WTC11 (cell line): ENCODE data around the gene RPIA. TPM values are rescaled to one million over a fixed set of nuclear protein-coding genes. Genes with fewer than 3 reads are reported as not detected.
"Not testable (repeated sequence)": the region's sequence is repeated elsewhere in the genome, so short reads cannot be mapped to it uniquely, and the experiment has no call there.

Experiments used
- ATAC-seq: fragments of 200-7000 bp; cut with Tn5 transposase; 2 replicates; pipeline ENCODE4 v1.10.0; 2021; ENCODE audit warnings: mild to moderate bottlenecking, moderate library complexity
- CTCF ChIA-PET: fragments of 300-600 bp; sonication (Branson Sonifier 250); formaldehyde crosslinking; loops from one replicate; lab custom pipeline; 2021; ENCODE audit warnings: antibody characterized with exemption; lab: Charles Lee
- POLR2A ChIA-PET: fragments of 350-600 bp; sonication (Branson Sonifier 250); formaldehyde crosslinking; loops from one replicate; lab custom pipeline; 2021; ENCODE audit warnings: antibody characterized with exemption; lab: Charles Lee
- DNase-seq: peaks from one replicate; pipeline ENCODE4 v3.0.0; 2021; ENCODE audit warnings: low spot score
- H3K27ac Mint-ChIP-seq: 2 replicates; pipeline ENCODE4 v1.8.0; 2021; ENCODE audit warnings: mixed read lengths
- H3K27me3 Mint-ChIP-seq: 2 replicates; pipeline ENCODE4 v1.8.0; 2021; ENCODE audit warnings: low read depth, mild to moderate bottlenecking, moderate library complexity, mixed read lengths
- H3K36me3 Mint-ChIP-seq: 2 replicates; pipeline ENCODE4 v1.8.0; 2021; ENCODE audit warnings: mixed read lengths
- H3K4me1 Mint-ChIP-seq: 2 replicates; pipeline ENCODE4 v1.8.0; 2022; ENCODE audit warnings: mixed read lengths
- H3K4me3 Mint-ChIP-seq: 2 replicates; pipeline ENCODE4 v1.8.0; 2021; ENCODE audit warnings: mild to moderate bottlenecking, moderate library complexity, mixed read lengths
- H3K9me3 Mint-ChIP-seq: 2 replicates; pipeline ENCODE4 v1.8.0; 2021; ENCODE audit warnings: mixed read lengths
- ATF2 ChIP-seq: sonication (generic); formaldehyde crosslinking; IDR thresholded peaks from 2 replicates; pipeline ENCODE4 v1.8.1; 2022; ENCODE audit warnings: low read depth, missing genetic modification reagents, borderline replicate concordance
- ETV6 ChIP-seq: sonication (generic); formaldehyde crosslinking; IDR thresholded peaks from 2 replicates; pipeline ENCODE4 v1.8.1; 2022; ENCODE audit warnings: mild to moderate bottlenecking, missing genetic modification reagents
- HMGA2 ChIP-seq: fragments of 250-450 bp; sonication (Bioruptor Pico); IDR thresholded peaks from 2 replicates; pipeline ENCODE4 v1.4.0; 2021; ENCODE audit warnings: mild to moderate bottlenecking, moderate library complexity
- IRF2 ChIP-seq: sonication (generic); formaldehyde crosslinking; IDR thresholded peaks from 2 replicates; pipeline ENCODE4 v1.8.0; 2022; ENCODE audit warnings: low read depth, missing genetic modification reagents, borderline replicate concordance
- MLX ChIP-seq: sonication (generic); formaldehyde crosslinking; IDR thresholded peaks from 2 replicates; pipeline ENCODE4 v1.8.1; 2023; ENCODE audit warnings: mild to moderate bottlenecking, missing genetic modification reagents, moderate library complexity
- NFATC4 ChIP-seq: fragments of 250-450 bp; sonication (Bioruptor Pico); IDR thresholded peaks from 2 replicates; pipeline ENCODE4 v1.9.0; 2021; ENCODE audit warnings: mild to moderate bottlenecking
- NR2C2 ChIP-seq: sonication (generic); formaldehyde crosslinking; IDR thresholded peaks from 2 replicates; pipeline ENCODE4 v1.8.0; 2022; ENCODE audit warnings: mild to moderate bottlenecking, missing genetic modification reagents
- OVOL2 ChIP-seq: fragments of 250-450 bp; sonication (Bioruptor Pico); IDR thresholded peaks from 2 replicates; pipeline ENCODE4 v1.9.0; 2021; ENCODE audit warnings: mild to moderate bottlenecking, borderline replicate concordance
- SMAD4 ChIP-seq: sonication (generic); formaldehyde crosslinking; IDR thresholded peaks from 2 replicates; pipeline ENCODE4 v1.8.0; 2022; ENCODE audit warnings: mild to moderate bottlenecking, missing genetic modification reagents
- SOX15 ChIP-seq: fragments of 250-450 bp; sonication (Bioruptor Pico); IDR thresholded peaks from 2 replicates; pipeline ENCODE4 v1.9.0; 2021; ENCODE audit warnings: mild to moderate bottlenecking
- SP1 ChIP-seq: sonication (generic); formaldehyde crosslinking; conservative IDR thresholded peaks from 2 replicates; pipeline ENCODE4 v1.8.1; 2022; ENCODE audit warnings: missing genetic modification reagents
- TEAD4 ChIP-seq: sonication (generic); formaldehyde crosslinking; IDR thresholded peaks from 2 replicates; pipeline ENCODE4 v1.8.0; 2022; ENCODE audit warnings: mild to moderate bottlenecking, missing genetic modification reagents
- TP53 ChIP-seq: sonication (generic); formaldehyde crosslinking; IDR thresholded peaks from 2 replicates; pipeline ENCODE4 v1.8.1; 2023; ENCODE audit warnings: mild to moderate bottlenecking, missing genetic modification reagents
- ZNF317 ChIP-seq: sonication (generic); formaldehyde crosslinking; IDR thresholded peaks from 2 replicates; pipeline ENCODE4 v1.8.1; 2023; ENCODE audit warnings: low read depth, mild to moderate bottlenecking, moderate library complexity, missing genetic modification reagents, borderline replicate concordance
- ZSCAN18 ChIP-seq: fragments of 250-450 bp; sonication (Bioruptor Pico); IDR thresholded peaks from 2 replicates; pipeline ENCODE4 v2.1.2; 2022; ENCODE audit warnings: mild to moderate bottlenecking, moderate library complexity
- total RNA-seq: library from RNA; stranded (reverse); gene quantifications from 3 replicates; pipeline ENCODE4 v1.2.3, GENCODE V29; 2021
- TF ChIP-seq, protein P1 (sequence below): sonication (generic); formaldehyde crosslinking; IDR thresholded peaks from 2 replicates; pipeline ENCODE4 v1.8.0; 2023; ENCODE audit warnings: missing genetic modification reagents, mild to moderate bottlenecking, borderline replicate concordance
- TF ChIP-seq, protein P2 (sequence below): fragments of 200-600 bp; IDR thresholded peaks from 2 replicates; pipeline ENCODE4 v1.8.0; 2022; ENCODE audit warnings: antibody characterized with exemption
- TF ChIP-seq, protein P3 (sequence below): fragments of 250-450 bp; sonication (Bioruptor Pico); IDR thresholded peaks from 2 replicates; pipeline ENCODE4 v1.9.0; 2021; ENCODE audit warnings: mild to moderate bottlenecking
- TF ChIP-seq, protein P4 (sequence below): sonication (generic); formaldehyde crosslinking; IDR thresholded peaks from 2 replicates; pipeline ENCODE4 v1.8.0; 2023; ENCODE audit warnings: missing genetic modification reagents
- TF ChIP-seq, protein P5 (sequence below): sonication (generic); formaldehyde crosslinking; IDR thresholded peaks from 2 replicates; pipeline ENCODE4 v1.8.1; 2023; ENCODE audit warnings: mild to moderate bottlenecking, moderate library complexity, missing genetic modification reagents

The RPIA gene
- total RNA-seq, 1 experiment from 2014 or later, result 23.4 TPM

DNA sequence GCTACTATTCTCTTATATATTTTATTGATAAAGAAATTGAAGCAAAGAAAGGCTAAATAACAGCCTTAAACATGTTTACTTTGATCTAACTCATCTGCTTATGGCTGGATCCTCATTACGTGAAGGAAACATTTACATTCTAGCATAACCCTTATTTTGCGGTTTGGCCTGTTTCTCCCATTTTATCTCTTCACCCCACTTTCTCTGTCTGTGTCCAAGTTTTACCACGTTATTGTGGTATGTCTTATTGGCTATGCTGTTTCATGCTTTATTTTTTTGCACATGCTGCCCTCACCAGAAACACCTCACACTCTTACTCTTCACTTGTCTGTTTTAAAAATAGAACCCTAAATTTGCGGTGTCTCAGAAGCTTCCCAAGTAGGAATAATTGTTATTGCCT is 78.5 kb downstream of the RPIA start:
- DNase-seq (no peak), ATAC-seq (no peak)
- no peak overlapping the region for H3K4me3 Mint-ChIP-seq
- H3K36me3 Mint-ChIP-seq, result peaks cover 8% of the 10 kb centered on the region
- POLR2A ChIA-PET, result no interaction called here
- H3K27ac Mint-ChIP-seq, result no peak overlapping the region
- peaks cover 30% of the 10 kb centered on the region for H3K27me3 Mint-ChIP-seq
- TF ChIP-seq IRF2 (CRISPR knock-in tag) (no peak), SOX15 (CRISPR knock-in tag) (no peak), SMAD4 (no peak), NFATC4 (CRISPR knock-in tag) (no peak), OVOL2 (no peak), ZNF317 (no peak), TEAD4 (CRISPR knock-in tag) (no peak), HMGA2 (CRISPR knock-in tag) (no peak), SP1 (no peak), MLX (CRISPR knock-in tag) (no peak), ATF2 (CRISPR knock-in tag) (no peak), NR2C2 (CRISPR knock-in tag) (no peak), ETV6 (no peak), TP53 (CRISPR knock-in tag) (no peak), ZSCAN18 (CRISPR knock-in tag) (no peak)
- TF ChIP-seq, protein P1, sequence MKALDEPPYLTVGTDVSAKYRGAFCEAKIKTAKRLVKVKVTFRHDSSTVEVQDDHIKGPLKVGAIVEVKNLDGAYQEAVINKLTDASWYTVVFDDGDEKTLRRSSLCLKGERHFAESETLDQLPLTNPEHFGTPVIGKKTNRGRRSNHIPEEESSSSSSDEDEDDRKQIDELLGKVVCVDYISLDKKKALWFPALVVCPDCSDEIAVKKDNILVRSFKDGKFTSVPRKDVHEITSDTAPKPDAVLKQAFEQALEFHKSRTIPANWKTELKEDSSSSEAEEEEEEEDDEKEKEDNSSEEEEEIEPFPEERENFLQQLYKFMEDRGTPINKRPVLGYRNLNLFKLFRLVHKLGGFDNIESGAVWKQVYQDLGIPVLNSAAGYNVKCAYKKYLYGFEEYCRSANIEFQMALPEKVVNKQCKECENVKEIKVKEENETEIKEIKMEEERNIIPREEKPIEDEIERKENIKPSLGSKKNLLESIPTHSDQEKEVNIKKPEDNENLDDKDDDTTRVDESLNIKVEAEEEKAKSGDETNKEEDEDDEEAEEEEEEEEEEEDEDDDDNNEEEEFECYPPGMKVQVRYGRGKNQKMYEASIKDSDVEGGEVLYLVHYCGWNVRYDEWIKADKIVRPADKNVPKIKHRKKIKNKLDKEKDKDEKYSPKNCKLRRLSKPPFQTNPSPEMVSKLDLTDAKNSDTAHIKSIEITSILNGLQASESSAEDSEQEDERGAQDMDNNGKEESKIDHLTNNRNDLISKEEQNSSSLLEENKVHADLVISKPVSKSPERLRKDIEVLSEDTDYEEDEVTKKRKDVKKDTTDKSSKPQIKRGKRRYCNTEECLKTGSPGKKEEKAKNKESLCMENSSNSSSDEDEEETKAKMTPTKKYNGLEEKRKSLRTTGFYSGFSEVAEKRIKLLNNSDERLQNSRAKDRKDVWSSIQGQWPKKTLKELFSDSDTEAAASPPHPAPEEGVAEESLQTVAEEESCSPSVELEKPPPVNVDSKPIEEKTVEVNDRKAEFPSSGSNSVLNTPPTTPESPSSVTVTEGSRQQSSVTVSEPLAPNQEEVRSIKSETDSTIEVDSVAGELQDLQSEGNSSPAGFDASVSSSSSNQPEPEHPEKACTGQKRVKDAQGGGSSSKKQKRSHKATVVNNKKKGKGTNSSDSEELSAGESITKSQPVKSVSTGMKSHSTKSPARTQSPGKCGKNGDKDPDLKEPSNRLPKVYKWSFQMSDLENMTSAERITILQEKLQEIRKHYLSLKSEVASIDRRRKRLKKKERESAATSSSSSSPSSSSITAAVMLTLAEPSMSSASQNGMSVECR (CRISPR knock-in tag), result no peak
- TF ChIP-seq, protein P2, sequence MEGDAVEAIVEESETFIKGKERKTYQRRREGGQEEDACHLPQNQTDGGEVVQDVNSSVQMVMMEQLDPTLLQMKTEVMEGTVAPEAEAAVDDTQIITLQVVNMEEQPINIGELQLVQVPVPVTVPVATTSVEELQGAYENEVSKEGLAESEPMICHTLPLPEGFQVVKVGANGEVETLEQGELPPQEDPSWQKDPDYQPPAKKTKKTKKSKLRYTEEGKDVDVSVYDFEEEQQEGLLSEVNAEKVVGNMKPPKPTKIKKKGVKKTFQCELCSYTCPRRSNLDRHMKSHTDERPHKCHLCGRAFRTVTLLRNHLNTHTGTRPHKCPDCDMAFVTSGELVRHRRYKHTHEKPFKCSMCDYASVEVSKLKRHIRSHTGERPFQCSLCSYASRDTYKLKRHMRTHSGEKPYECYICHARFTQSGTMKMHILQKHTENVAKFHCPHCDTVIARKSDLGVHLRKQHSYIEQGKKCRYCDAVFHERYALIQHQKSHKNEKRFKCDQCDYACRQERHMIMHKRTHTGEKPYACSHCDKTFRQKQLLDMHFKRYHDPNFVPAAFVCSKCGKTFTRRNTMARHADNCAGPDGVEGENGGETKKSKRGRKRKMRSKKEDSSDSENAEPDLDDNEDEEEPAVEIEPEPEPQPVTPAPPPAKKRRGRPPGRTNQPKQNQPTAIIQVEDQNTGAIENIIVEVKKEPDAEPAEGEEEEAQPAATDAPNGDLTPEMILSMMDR, result no peak
- TF ChIP-seq, protein P3, sequence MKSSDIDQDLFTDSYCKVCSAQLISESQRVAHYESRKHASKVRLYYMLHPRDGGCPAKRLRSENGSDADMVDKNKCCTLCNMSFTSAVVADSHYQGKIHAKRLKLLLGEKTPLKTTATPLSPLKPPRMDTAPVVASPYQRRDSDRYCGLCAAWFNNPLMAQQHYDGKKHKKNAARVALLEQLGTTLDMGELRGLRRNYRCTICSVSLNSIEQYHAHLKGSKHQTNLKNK (CRISPR knock-in tag), result no peak
- TF ChIP-seq, protein P4, sequence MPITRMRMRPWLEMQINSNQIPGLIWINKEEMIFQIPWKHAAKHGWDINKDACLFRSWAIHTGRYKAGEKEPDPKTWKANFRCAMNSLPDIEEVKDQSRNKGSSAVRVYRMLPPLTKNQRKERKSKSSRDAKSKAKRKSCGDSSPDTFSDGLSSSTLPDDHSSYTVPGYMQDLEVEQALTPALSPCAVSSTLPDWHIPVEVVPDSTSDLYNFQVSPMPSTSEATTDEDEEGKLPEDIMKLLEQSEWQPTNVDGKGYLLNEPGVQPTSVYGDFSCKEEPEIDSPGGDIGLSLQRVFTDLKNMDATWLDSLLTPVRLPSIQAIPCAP (CRISPR knock-in tag), result no peak
- TF ChIP-seq, protein P5, sequence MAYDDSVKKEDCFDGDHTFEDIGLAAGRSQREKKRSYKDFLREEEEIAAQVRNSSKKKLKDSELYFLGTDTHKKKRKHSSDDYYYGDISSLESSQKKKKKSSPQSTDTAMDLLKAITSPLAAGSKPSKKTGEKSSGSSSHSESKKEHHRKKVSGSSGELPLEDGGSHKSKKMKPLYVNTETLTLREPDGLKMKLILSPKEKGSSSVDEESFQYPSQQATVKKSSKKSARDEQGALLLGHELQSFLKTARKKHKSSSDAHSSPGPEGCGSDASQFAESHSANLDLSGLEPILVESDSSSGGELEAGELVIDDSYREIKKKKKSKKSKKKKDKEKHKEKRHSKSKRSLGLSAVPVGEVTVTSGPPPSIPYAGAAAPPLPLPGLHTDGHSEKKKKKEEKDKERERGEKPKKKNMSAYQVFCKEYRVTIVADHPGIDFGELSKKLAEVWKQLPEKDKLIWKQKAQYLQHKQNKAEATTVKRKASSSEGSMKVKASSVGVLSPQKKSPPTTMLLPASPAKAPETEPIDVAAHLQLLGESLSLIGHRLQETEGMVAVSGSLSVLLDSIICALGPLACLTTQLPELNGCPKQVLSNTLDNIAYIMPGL (CRISPR knock-in tag), result no peak
- TF ChIP-seq, all 79 proteins: peak for 0
- Mint-ChIP-seq H3K9me3 (peaks cover 15% of the 10 kb centered on the region), H3K4me1 (peaks cover 4% of the 10 kb centered on the region)
- CTCF ChIA-PET, result no interaction called here

- H3K27ac Mint-ChIP-seq, H3K4me1 Mint-ChIP-seq, ATAC-seq, H3K4me3 Mint-ChIP-seq, DNase-seq, CTCF ChIA-PET, POLR2A ChIA-PET: not testable (repeated sequence)
- Mint-ChIP-seq H3K27me3 (peaks cover 14% of the 10 kb centered on the region; the same call in 1 of the 2 replicates), H3K36me3 (peaks cover 19% of the 10 kb centered on the region), H3K9me3 (peaks cover 30% of the 10 kb centered on the region)
Observed at GRCh38 chr2:88773233-88774028, 82.0 kb downstream of the RPIA start.

DNA sequence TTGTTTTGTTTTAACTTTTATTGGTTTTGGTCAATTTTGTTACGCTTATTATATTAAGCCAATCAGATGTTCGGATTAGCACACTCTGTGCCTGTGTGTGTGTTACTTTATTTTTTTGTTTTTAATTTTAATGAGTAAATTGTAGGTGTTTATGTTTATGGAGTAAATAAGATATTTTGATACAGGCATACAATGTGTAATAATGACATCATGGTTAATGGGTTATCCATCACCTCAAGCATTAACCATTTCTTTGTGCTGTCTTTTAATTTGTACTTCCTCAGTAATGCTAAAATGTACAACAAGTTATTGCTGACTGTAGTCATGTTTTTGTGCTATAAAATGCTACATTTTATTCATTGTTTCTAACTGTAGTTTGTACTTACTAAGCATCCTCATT is 97.7 kb downstream of the RPIA start:
- DNase-seq, H3K4me1 Mint-ChIP-seq, ATAC-seq, CTCF ChIA-PET, H3K4me3 Mint-ChIP-seq, H3K9me3 Mint-ChIP-seq, H3K27me3 Mint-ChIP-seq, H3K36me3 Mint-ChIP-seq, POLR2A ChIA-PET, H3K27ac Mint-ChIP-seq: not testable (repeated sequence)
